OCI-LY7 (cell line): ENCODE measurements around the gene DUSP22. TPM values are rescaled to one million over a fixed set of nuclear protein-coding genes. Genes with fewer than 3 reads are reported as not detected.

Source experiments
- BruUV-seq: library from RNA; stranded (reverse); fragments of 400-500 nt; replicated peaks from 2 replicates; lab custom pipeline; 2021; lab: Mats Ljungman, UMichigan
- CTCF ChIA-PET: fragments of 300-600 bp; sonication (Branson Sonifier 250); formaldehyde crosslinking; loops from one replicate; lab custom pipeline; 2022; ENCODE audit warnings: antibody characterized with exemption; ENCODE audit not compliant: unreplicated experiment; lab: Charles Lee
- POLR2A ChIA-PET: fragments of 300-600 bp; sonication (Branson Sonifier 250); formaldehyde crosslinking; loops from one replicate; lab custom pipeline; 2022; ENCODE audit warnings: antibody characterized with exemption; lab: Charles Lee
- DNase-seq: peaks from one replicate; pipeline ENCODE4 v3.0.0-alpha.2; 2015; ENCODE audit warnings: low spot score
- H2AFZ ChIP-seq: fragments of 200-600 bp; sonication (generic), shearing (Covaris generic); 2 replicates; pipeline ENCODE4 v1.6.1; 2014; ENCODE audit warnings: mild to moderate bottlenecking, antibody characterized with exemption, low read length, moderate library complexity
- H3K27ac ChIP-seq: fragments of 200-600 bp; sonication (generic); 2 replicates; pipeline ENCODE4 v1.5.1; 2014; ENCODE audit warnings: mixed run types, low read depth, mild to moderate bottlenecking, moderate library complexity, low read length, inconsistent platforms; ENCODE audit not compliant: poor library complexity, severe bottlenecking
- H3K36me3 ChIP-seq: fragments of 200-600 bp; sonication (generic); 2 replicates; pipeline ENCODE4 v1.6.1; 2014; ENCODE audit warnings: mild to moderate bottlenecking, antibody characterized with exemption, low read length, moderate library complexity, mixed read lengths; ENCODE audit not compliant: insufficient read depth
- H3K4me1 ChIP-seq: fragments of 200-600 bp; sonication (generic); 2 replicates; pipeline ENCODE4 v1.5.1; 2014; ENCODE audit warnings: mild to moderate bottlenecking, low read length; ENCODE audit not compliant: insufficient read depth, poor library complexity, severe bottlenecking
- H3K4me2 ChIP-seq: fragments of 200-600 bp; sonication (generic); 2 replicates; pipeline ENCODE4 v1.6.1; 2014; ENCODE audit warnings: mild to moderate bottlenecking, low read length
- H3K4me3 ChIP-seq: fragments of 200-600 bp; sonication (generic); 2 replicates; pipeline ENCODE4 v1.5.1; 2014; ENCODE audit warnings: mild to moderate bottlenecking, low read depth, low read length; ENCODE audit not compliant: poor library complexity, severe bottlenecking
- H3K79me2 ChIP-seq: fragments of 200-600 bp; sonication (generic); 2 replicates; pipeline ENCODE4 v1.6.1; 2016; ENCODE audit warnings: low read depth, mild to moderate bottlenecking, low read length, moderate library complexity, mixed read lengths; ENCODE audit not compliant: insufficient read depth
- H3K9me2 ChIP-seq: fragments of 200-600 bp; sonication (generic); 2 replicates; pipeline ENCODE4 v1.6.1; 2016; ENCODE audit warnings: mild to moderate bottlenecking, low read length, mixed read lengths; ENCODE audit not compliant: insufficient read depth
- H3K9me3 ChIP-seq: fragments of 200-600 bp; sonication (generic); 2 replicates; pipeline ENCODE4 v1.6.1; 2014; ENCODE audit warnings: mild to moderate bottlenecking, mixed run types, low read length, mixed read lengths
- H4K20me1 ChIP-seq: fragments of 200-600 bp; sonication (generic); 2 replicates; pipeline ENCODE4 v1.6.1; 2014; ENCODE audit warnings: mild to moderate bottlenecking, antibody characterized with exemption, low read length, moderate library complexity, mixed read lengths; ENCODE audit not compliant: insufficient read depth
- EZH2phosphoT487 ChIP-seq: fragments of 200-600 bp; sonication (generic); IDR thresholded peaks from 2 replicates; pipeline ENCODE4 v1.6.1; 2018; ENCODE audit warnings: low read depth, borderline replicate concordance, mild to moderate bottlenecking, mixed run types, antibody characterized with exemption, low read length, moderate library complexity, mixed read lengths
- intact Hi-C: fragments of 100-400 bp; cut with micrococcal nuclease; formaldehyde crosslinking; loops from one replicate; pipeline ENCODE4 v1.10.0; 2022; ENCODE audit not compliant: unreplicated experiment
- total RNA-seq, 2 experiments: library from RNA; depleted of rRNA in 1 of 2; stranded (reverse); fragments of >200 nt in 1 of 2; shearing (Covaris generic) in 1 of 2; gene quantifications; 2 replicates each; pipeline ENCODE4 v1.2.3, GENCODE V29; 2014 to 2022
- TF ChIP-seq, protein P1 (sequence below): fragments of 200-600 bp; sonication (generic); conservative IDR thresholded peaks from 2 replicates; pipeline ENCODE4 v1.5.1; 2014; ENCODE audit warnings: mild to moderate bottlenecking, antibody characterized with exemption, low read length, moderate library complexity, mixed read lengths

DUSP22 gene
- total RNA-seq, 2 experiments from 2014 or later = 149 to 171 TPM

DNA sequence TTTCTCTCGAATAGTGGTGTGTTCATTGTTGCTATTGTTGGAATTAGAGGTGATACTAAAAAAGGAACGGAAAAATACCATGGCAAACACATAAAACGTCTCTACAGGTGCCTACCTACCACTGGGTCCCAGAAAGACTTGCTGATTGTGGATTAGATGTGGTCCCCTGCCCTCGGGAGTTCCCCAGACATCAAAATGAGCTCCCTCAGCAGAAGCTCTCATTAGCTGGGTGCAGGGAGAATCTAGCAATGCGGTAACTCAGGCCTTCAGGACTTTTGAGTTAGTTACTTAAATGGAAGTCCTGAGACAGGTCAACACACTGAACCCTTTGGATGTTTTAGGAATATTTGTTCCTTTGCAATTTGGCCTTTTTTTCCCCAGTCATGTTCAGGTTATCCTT lies 105.3 kb downstream of the DUSP22 start:
- Histone ChIP-seq H2AFZ (no peak overlapping the region), H3K4me3 (no peak overlapping the region), H3K36me3 (peaks cover 96% of the 10 kb centered on the region), H3K4me1 (peaks cover 62% of the 10 kb centered on the region), H3K4me2 (no peak overlapping the region), H3K9me2 (no peaks in the 10 kb centered on the region), H4K20me1 (peaks cover 20% of the 10 kb centered on the region), H3K9me3 (no peaks in the 10 kb centered on the region), H3K27ac (no peak overlapping the region), H3K79me2 (peaks cover 71% of the 10 kb centered on the region)
- ChIA-PET POLR2A (interaction anchor here (0.6 to 9.4 kb wide), 8 partner anchors 11 to 1069 kb away, joined by 3 to 95 read pairs (median 4); no protein-coding TSS in a partner anchor), CTCF (no interaction called here)
- no peak for DNase-seq
- TF ChIP-seq EZH2phosphoT487 = no peak
- TF ChIP-seq, protein P1, sequence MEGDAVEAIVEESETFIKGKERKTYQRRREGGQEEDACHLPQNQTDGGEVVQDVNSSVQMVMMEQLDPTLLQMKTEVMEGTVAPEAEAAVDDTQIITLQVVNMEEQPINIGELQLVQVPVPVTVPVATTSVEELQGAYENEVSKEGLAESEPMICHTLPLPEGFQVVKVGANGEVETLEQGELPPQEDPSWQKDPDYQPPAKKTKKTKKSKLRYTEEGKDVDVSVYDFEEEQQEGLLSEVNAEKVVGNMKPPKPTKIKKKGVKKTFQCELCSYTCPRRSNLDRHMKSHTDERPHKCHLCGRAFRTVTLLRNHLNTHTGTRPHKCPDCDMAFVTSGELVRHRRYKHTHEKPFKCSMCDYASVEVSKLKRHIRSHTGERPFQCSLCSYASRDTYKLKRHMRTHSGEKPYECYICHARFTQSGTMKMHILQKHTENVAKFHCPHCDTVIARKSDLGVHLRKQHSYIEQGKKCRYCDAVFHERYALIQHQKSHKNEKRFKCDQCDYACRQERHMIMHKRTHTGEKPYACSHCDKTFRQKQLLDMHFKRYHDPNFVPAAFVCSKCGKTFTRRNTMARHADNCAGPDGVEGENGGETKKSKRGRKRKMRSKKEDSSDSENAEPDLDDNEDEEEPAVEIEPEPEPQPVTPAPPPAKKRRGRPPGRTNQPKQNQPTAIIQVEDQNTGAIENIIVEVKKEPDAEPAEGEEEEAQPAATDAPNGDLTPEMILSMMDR = no peak
- intact Hi-C loops = loop anchor here (2.0 to 10.0 kb wide), 2 partner anchors 209 to 317 kb away; no protein-coding TSS in a partner anchor
- no TSS peak for BruUV-seq

DNA sequence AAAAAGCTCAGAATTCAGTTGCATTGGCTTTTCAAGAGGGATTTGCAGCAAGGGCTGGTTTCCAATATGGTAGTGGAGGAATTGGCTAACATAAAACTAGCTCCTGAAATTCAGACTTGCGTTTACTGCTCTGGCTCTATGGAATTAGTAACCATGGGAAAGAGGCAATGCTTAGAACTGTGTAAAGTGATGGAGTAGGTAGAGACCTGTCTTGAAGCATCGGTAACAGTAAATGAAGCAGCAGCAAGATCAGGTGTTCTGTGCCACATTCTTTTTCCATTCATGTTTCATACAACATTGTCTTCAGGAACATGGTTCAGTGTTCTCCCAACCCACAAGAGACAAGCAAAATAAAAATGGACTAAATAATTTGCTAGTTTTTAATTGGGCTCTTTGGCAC lies 105.8 kb downstream of the DUSP22 start:
- Histone ChIP-seq H3K4me3 (no peak overlapping the region), H3K9me2 (no peaks in the 10 kb centered on the region), H3K27ac (no peak overlapping the region), H3K9me3 (no peaks in the 10 kb centered on the region), H3K4me2 (no peak overlapping the region), H3K79me2 (peaks cover 69% of the 10 kb centered on the region), H3K4me1 (peaks cover 64% of the 10 kb centered on the region), H2AFZ (no peak overlapping the region), H3K36me3 (peaks cover 96% of the 10 kb centered on the region), H4K20me1 (peaks cover 20% of the 10 kb centered on the region)
- DNase-seq = no peak
- TF ChIP-seq, protein P1 = no peak
- no peak for TF ChIP-seq EZH2phosphoT487
- POLR2A ChIA-PET = interaction anchor here (0.6 to 9.4 kb wide), 8 partner anchors 10 to 81 kb away, joined by 3 to 95 read pairs (median 4); no protein-coding TSS in a partner anchor
- BruUV-seq = no TSS peak
- intact Hi-C loops = loop anchor here (2.0 to 10.0 kb wide), 2 partner anchors 209 to 317 kb away; no protein-coding TSS in a partner anchor
- CTCF ChIA-PET = interaction anchor here (0.5 kb wide), 1 partner anchor 320 kb away, joined by 3 read pairs; no protein-coding TSS in a partner anchor

DNA sequence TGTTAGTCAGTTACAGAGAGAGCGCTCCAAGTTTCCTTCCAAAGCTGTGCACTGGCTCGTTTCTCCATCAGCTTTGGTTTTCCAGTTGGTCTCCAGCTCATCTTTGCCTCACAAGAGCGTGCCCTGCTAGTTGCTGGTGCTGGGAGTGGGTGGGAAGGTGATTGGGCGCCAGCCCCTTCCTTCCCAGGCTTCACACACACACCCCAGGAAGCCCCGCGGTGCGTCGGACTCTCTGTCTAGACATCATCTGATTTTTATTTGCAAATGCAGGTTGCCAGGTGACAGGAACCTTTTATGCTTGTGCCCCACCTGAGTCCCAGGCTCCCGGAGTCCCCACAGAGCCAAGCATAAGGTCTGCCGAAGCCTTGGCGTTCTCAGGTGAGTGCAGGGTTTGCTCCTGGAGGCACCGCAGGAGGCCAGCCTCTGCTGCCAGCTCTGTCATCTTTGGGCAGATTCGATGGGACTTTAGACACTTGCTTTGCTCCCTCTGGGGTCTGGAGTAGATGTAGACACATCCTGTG lies 106.3 kb downstream of the DUSP22 start:
- Histone ChIP-seq H2AFZ (no peak overlapping the region), H3K4me3 (no peak overlapping the region), H3K9me2 (no peaks in the 10 kb centered on the region), H3K4me2 (peak overlapping the region; percentile 40; the same call in 1 of the 2 replicates), H3K4me1 (peaks cover 70% of the 10 kb centered on the region), H3K9me3 (no peaks in the 10 kb centered on the region), H3K27ac (no peak overlapping the region), H4K20me1 (peaks cover 19% of the 10 kb centered on the region), H3K36me3 (peaks cover 96% of the 10 kb centered on the region), H3K79me2 (peaks cover 68% of the 10 kb centered on the region)
- POLR2A ChIA-PET = interaction anchor here (0.7 to 9.4 kb wide), 8 partner anchors 8 to 80 kb away, joined by 3 to 95 read pairs (median 6); no protein-coding TSS in a partner anchor
- TF ChIP-seq, protein P1 = no peak
- TF ChIP-seq EZH2phosphoT487 = no peak
- CTCF ChIA-PET = interaction anchor here (0.5 kb wide), 1 partner anchor 319 kb away, joined by 3 read pairs; no protein-coding TSS in a partner anchor
- intact Hi-C loops = loop anchor here (2.0 to 10.0 kb wide), 2 partner anchors 210 to 316 kb away; no protein-coding TSS in a partner anchor
- no TSS peak for BruUV-seq
- DNase-seq = no peak
